HEK293T (cell line): ENCODE data around the gene TENT5A.

Experiments used
- CTCF ChIA-PET: fragments of 350-600 bp; formaldehyde crosslinking; extraction: SDS; loops from one replicate; lab custom pipeline; 2021; ENCODE audit warnings: antibody characterized with exemption, inconsistent platforms; lab: Yijun Ruan, JAX
- POLR2A ChIA-PET: fragments of 350-600 bp; formaldehyde crosslinking; extraction: SDS; loops from one replicate; lab custom pipeline; 2020; ENCODE audit warnings: antibody characterized with exemption, inconsistent platforms; lab: Yijun Ruan, JAX
- DNase-seq: peaks from one replicate; pipeline ENCODE4 v3.0.0; 2012; ENCODE audit warnings: mixed read lengths; ENCODE audit errors: extremely low spot score
- ARNT ChIP-seq: fragments of 450-650 bp; IDR thresholded peaks from 2 replicates; pipeline ENCODE4 v1.6.1; 2017; ENCODE audit warnings: mild to moderate bottlenecking
- BHLHE40 ChIP-seq: fragments of 450-650 bp; IDR thresholded peaks from 2 replicates; pipeline ENCODE4 v1.6.1; 2016; ENCODE audit warnings: mild to moderate bottlenecking, moderate library complexity, borderline replicate concordance
- CTBP1 ChIP-seq: fragments of 450-650 bp; IDR thresholded peaks from 2 replicates; pipeline ENCODE4 v1.6.1; 2016; ENCODE audit warnings: borderline replicate concordance
- ELF4 ChIP-seq: fragments of 450-650 bp; IDR thresholded peaks from 2 replicates; pipeline ENCODE4 v1.6.1; 2017; ENCODE audit warnings: antibody characterized with exemption
- FOXA1 ChIP-seq: fragments of 450-650 bp; IDR thresholded peaks from 2 replicates; pipeline ENCODE4 v1.6.1; 2016; ENCODE audit warnings: mild to moderate bottlenecking
- FOXK2 ChIP-seq: fragments of 450-650 bp; IDR thresholded peaks from 2 replicates; pipeline ENCODE4 v1.6.1; 2016; ENCODE audit warnings: mild to moderate bottlenecking
- FOXM1 ChIP-seq: fragments of 450-650 bp; IDR thresholded peaks from 2 replicates; pipeline ENCODE4 v1.6.1; 2017; ENCODE audit warnings: mild to moderate bottlenecking, borderline replicate concordance
- HDGF ChIP-seq: fragments of 450-650 bp; IDR thresholded peaks from 2 replicates; pipeline ENCODE4 v1.6.1; 2017; ENCODE audit warnings: antibody characterized with exemption, borderline replicate concordance
- L3MBTL2 ChIP-seq: fragments of 450-650 bp; conservative IDR thresholded peaks from 2 replicates; pipeline ENCODE4 v1.6.1; 2016; ENCODE audit warnings: mild to moderate bottlenecking
- LEF1 ChIP-seq: fragments of 450-650 bp; IDR thresholded peaks from 2 replicates; pipeline ENCODE4 v1.6.1; 2017; ENCODE audit warnings: mild to moderate bottlenecking, borderline replicate concordance
- NFRKB ChIP-seq: fragments of 450-650 bp; IDR thresholded peaks from 2 replicates; pipeline ENCODE4 v1.6.1; 2016; ENCODE audit warnings: mild to moderate bottlenecking, moderate library complexity
- PKNOX1 ChIP-seq: fragments of 450-650 bp; IDR thresholded peaks from 2 replicates; pipeline ENCODE4 v1.6.1; 2016
- SP1 ChIP-seq: fragments of 450-650 bp; IDR thresholded peaks from 2 replicates; pipeline ENCODE4 v1.6.1; 2017
- SUZ12 ChIP-seq: fragments of 450-650 bp; IDR thresholded peaks from 2 replicates; pipeline ENCODE4 v1.6.1; 2016; ENCODE audit warnings: mild to moderate bottlenecking
- TARDBP ChIP-seq: fragments of 450-650 bp; IDR thresholded peaks from 2 replicates; pipeline ENCODE4 v1.6.1; 2016
- ZNF384 ChIP-seq: fragments of 450-650 bp; IDR thresholded peaks from 2 replicates; pipeline ENCODE4 v1.6.1; 2016

TENT5A gene

GRCh38 chr6:81734500-81735150, 17.9 kb downstream of the TENT5A start:
- no peak for TF ChIP-seq FOXM1
- TF ChIP-seq FOXK2 = no peak
- no peak for TF ChIP-seq ZNF384
- TF ChIP-seq ARNT = no peak
- no peak for TF ChIP-seq SP1
- TF ChIP-seq NFRKB = no peak
- ChIA-PET CTCF (no interaction called here), POLR2A (no interaction called here)

GRCh38 chr6:81734081-81734480, 18.4 kb downstream of the TENT5A start:
- POLR2A ChIA-PET = no interaction called here
- no peak for TF ChIP-seq FOXK2
- TF ChIP-seq BHLHE40 = no peak
- TF ChIP-seq HDGF = no peak
- TF ChIP-seq TARDBP = no peak
- TF ChIP-seq SP1 = no peak
- DNase-seq = no peak
- CTCF ChIA-PET = interaction anchor here (1.2 kb wide), 1 partner anchor 18 kb away, joined by 4 read pairs; no protein-coding TSS in a partner anchor

More at GRCh38 chr6:81734500-81735150, 17.9 kb downstream of the TENT5A start:
- DNase-seq = no peak

- ChIA-PET POLR2A (no interaction called here), CTCF (no interaction called here)
- no peak for DNase-seq
- TF ChIP-seq FOXA1 (no peak), FOXM1 (no peak), FOXK2 (no peak), ARNT (no peak), ELF4 (no peak), SP1 (no peak), SUZ12 (no peak), BHLHE40 (no peak), NFRKB (no peak), LEF1 (no peak), TARDBP (no peak), CTBP1 (no peak)
Observed at GRCh38 chr6:81731814-81732213, 20.7 kb downstream of the TENT5A start.

GRCh38 chr6:81727876-81728517, 24.5 kb downstream of the TENT5A start:
- POLR2A ChIA-PET = no interaction called here
- CTCF ChIA-PET = interaction anchor here (1.0 kb wide), 1 partner anchor 12 kb away, joined by 4 read pairs; no protein-coding TSS in a partner anchor
- DNase-seq = no peak
- TF ChIP-seq CTBP1 = no peak
- TF ChIP-seq TARDBP = no peak
- TF ChIP-seq SP1 = no peak
- TF ChIP-seq PKNOX1 = no peak
- no peak for TF ChIP-seq L3MBTL2
- TF ChIP-seq ELF4 = no peak
- TF ChIP-seq BHLHE40 = no peak
- no peak for TF ChIP-seq HDGF
- TF ChIP-seq SUZ12 = no peak
- TF ChIP-seq LEF1 = no peak
- no peak for TF ChIP-seq ARNT

- ChIA-PET CTCF (no interaction called here), POLR2A (no interaction called here)
- no peak for DNase-seq
- no peak for TF ChIP-seq L3MBTL2
- no peak for TF ChIP-seq SUZ12
- TF ChIP-seq FOXM1 = no peak
- TF ChIP-seq ZNF384 = no peak
- TF ChIP-seq BHLHE40 = no peak
- TF ChIP-seq CTBP1 = no peak
- no peak for TF ChIP-seq ARNT
- TF ChIP-seq PKNOX1 = no peak
- TF ChIP-seq FOXK2 = no peak
Observed at GRCh38 chr6:81725127-81725526, 27.4 kb downstream of the TENT5A start.

- ChIA-PET CTCF (no interaction called here), POLR2A (no interaction called here)
- DNase-seq = no peak
- TF ChIP-seq TARDBP = no peak
- TF ChIP-seq FOXM1 = no peak
- no peak for TF ChIP-seq FOXA1
- no peak for TF ChIP-seq PKNOX1
- TF ChIP-seq HDGF = no peak
- TF ChIP-seq ARNT = no peak
- TF ChIP-seq ELF4 = no peak
- TF ChIP-seq SP1 = no peak
- no peak for TF ChIP-seq CTBP1
- no peak for TF ChIP-seq LEF1
- no peak for TF ChIP-seq ZNF384
- no peak for TF ChIP-seq FOXK2
Observed at GRCh38 chr6:81722506-81723223, 29.8 kb downstream of the TENT5A start.
